HepG2 (cell line): ENCODE measurements around the gene SCARF1. TPM values are rescaled to one million over a fixed set of nuclear protein-coding genes. Genes with fewer than 3 reads are reported as not detected.
A peak's percentile ranks its signal among the peaks of the same experiment; 100 is the strongest.

Experiments used
- ATF1 ChIP-seq: IDR thresholded peaks from 2 replicates; pipeline ENCODE4 v1.6.1; 2016; ENCODE audit warnings: mild to moderate bottlenecking, control low read depth
- ETS1 ChIP-seq: sonication (generic); formaldehyde crosslinking; IDR thresholded peaks from 2 replicates; pipeline ENCODE4 v1.4.0; 2020; ENCODE audit warnings: missing genetic modification reagents
- HNRNPLL ChIP-seq: fragments of 200-400 bp; formaldehyde crosslinking; IDR thresholded peaks from 2 replicates; pipeline ENCODE4 v1.6.1; 2017; ENCODE audit warnings: mild to moderate bottlenecking, low read depth, low read length; ENCODE audit not compliant: poor library complexity, severe bottlenecking
- MAF1 ChIP-seq: sonication (generic); formaldehyde crosslinking; IDR thresholded peaks from 2 replicates; pipeline ENCODE4 v1.5.0; 2020; ENCODE audit warnings: missing genetic modification reagents, borderline replicate concordance
- PLSCR1 ChIP-seq: sonication (generic); formaldehyde crosslinking; IDR thresholded peaks from 2 replicates; pipeline ENCODE4 v1.5.0; 2020; ENCODE audit warnings: missing genetic modification reagents, mild to moderate bottlenecking, borderline replicate concordance
- REXO4 ChIP-seq: sonication (generic); formaldehyde crosslinking; IDR thresholded peaks from 2 replicates; pipeline ENCODE4 v1.8.0; 2022; ENCODE audit warnings: missing genetic modification reagents, mild to moderate bottlenecking, borderline replicate concordance
- SAP130 ChIP-seq: IDR thresholded peaks from 2 replicates; pipeline ENCODE4 v1.6.1; 2016; ENCODE audit warnings: low read depth
- STAT6 ChIP-seq: sonication (generic); formaldehyde crosslinking; IDR thresholded peaks from 2 replicates; pipeline ENCODE4 v1.4.0; 2020; ENCODE audit warnings: missing genetic modification reagents, mild to moderate bottlenecking, borderline replicate concordance
- YEATS4 ChIP-seq: sonication (generic); formaldehyde crosslinking; IDR thresholded peaks from 2 replicates; pipeline ENCODE4 v1.4.0; 2020; ENCODE audit warnings: missing genetic modification reagents, borderline replicate concordance
- ZBTB7A ChIP-seq: sonication (generic); formaldehyde crosslinking; IDR thresholded peaks from 2 replicates; pipeline ENCODE4 v1.8.0; 2022; ENCODE audit warnings: mild to moderate bottlenecking, missing genetic modification reagents
- ZNF260 ChIP-seq: sonication (generic); formaldehyde crosslinking; IDR thresholded peaks from 2 replicates; pipeline ENCODE4 v1.4.0; 2020; ENCODE audit warnings: missing genetic modification reagents, low read depth, mild to moderate bottlenecking, borderline replicate concordance
- ZNF263 ChIP-seq: sonication (generic); formaldehyde crosslinking; IDR thresholded peaks from 2 replicates; pipeline ENCODE4 v1.4.0; 2020; ENCODE audit warnings: missing genetic modification reagents
- ZNF281 ChIP-seq: sonication (generic); formaldehyde crosslinking; IDR thresholded peaks from 2 replicates; pipeline ENCODE4 v1.4.0; 2020; ENCODE audit warnings: missing genetic modification reagents, borderline replicate concordance
- ZNF296 ChIP-seq: sonication (generic); formaldehyde crosslinking; conservative IDR thresholded peaks from 2 replicates; pipeline ENCODE4 v1.5.0; 2020; ENCODE audit warnings: mild to moderate bottlenecking, missing genetic modification reagents
- ZNF350 ChIP-seq: sonication (generic); formaldehyde crosslinking; IDR thresholded peaks from 2 replicates; pipeline ENCODE4 v1.4.0; 2020; ENCODE audit warnings: mild to moderate bottlenecking, low read depth, missing genetic modification reagents, borderline replicate concordance
- ZNF431 ChIP-seq: sonication (generic); formaldehyde crosslinking; IDR thresholded peaks from 2 replicates; pipeline ENCODE4 v1.9.0; 2022; ENCODE audit warnings: missing genetic modification reagents, low read depth, mild to moderate bottlenecking, borderline replicate concordance
- ZNF432 ChIP-seq: sonication (generic); formaldehyde crosslinking; IDR thresholded peaks from 2 replicates; pipeline ENCODE4 v1.5.0; 2020; ENCODE audit warnings: missing genetic modification reagents, mild to moderate bottlenecking, borderline replicate concordance
- ZNF589 ChIP-seq: sonication (generic); formaldehyde crosslinking; conservative IDR thresholded peaks from 2 replicates; pipeline ENCODE4 v1.8.0; 2022; ENCODE audit warnings: mild to moderate bottlenecking, moderate library complexity, missing genetic modification reagents
- ZNF776 ChIP-seq: sonication (generic); formaldehyde crosslinking; IDR thresholded peaks from 2 replicates; pipeline ENCODE4 v1.4.0; 2020; ENCODE audit warnings: mild to moderate bottlenecking, missing genetic modification reagents
- ZSCAN12 ChIP-seq: sonication (generic); formaldehyde crosslinking; IDR thresholded peaks from 2 replicates; pipeline ENCODE4 v1.9.0; 2021; ENCODE audit warnings: mild to moderate bottlenecking, missing genetic modification reagents
- ZSCAN20 ChIP-seq: sonication (generic); formaldehyde crosslinking; IDR thresholded peaks from 2 replicates; pipeline ENCODE4 v1.4.0; 2020; ENCODE audit warnings: missing genetic modification reagents, mild to moderate bottlenecking, borderline replicate concordance
- ZSCAN29 ChIP-seq: sonication (generic); formaldehyde crosslinking; conservative IDR thresholded peaks from 2 replicates; pipeline ENCODE4 v1.4.0; 2020; ENCODE audit warnings: mild to moderate bottlenecking, missing genetic modification reagents
- ZSCAN9 ChIP-seq: IDR thresholded peaks from 2 replicates; pipeline ENCODE4 v1.6.1; 2016; ENCODE audit warnings: borderline replicate concordance
- polyA plus RNA-seq, 8 experiments: library from polyadenylated mRNA; depleted of rRNA in 3 of 8; stranded (reverse) in 7 of 8; unstranded in 1 of 8; fragments of >200 nt; fragmentation: Illumina TruSeq in 4 of 8; extraction: Trizol in 4 of 8; gene quantifications; 2 replicates each; pipeline versions ENCODE4 v1.2.1 to v1.2.3, GENCODE V29; 2011 to 2016; ENCODE audit warnings: low read depth in 4 of 8, missing spikeins in 1 of 8, mixed read lengths in 1 of 8; ENCODE audit not compliant: insufficient read depth in 1 of 8
- total RNA-seq, 5 experiments: library from RNA; depleted of rRNA; stranded (reverse); fragments of >200 nt; fragmentation: Illumina TruSeq; extraction: Trizol; gene quantifications; 2 replicates each; pipeline ENCODE4 v1.2.3, GENCODE V29; 2016; ENCODE audit warnings: low read depth in 1 of 5

SCARF1 gene
- total and polyA plus RNA-seq, 2 of the 13 experiments (the other 11 are each of a cell fraction or from before 2014, with no cell fraction given), result 0.24 to 0.71 TPM

- TF ChIP-seq PLSCR1, result no peak
- TF ChIP-seq ZSCAN29 (CRISPR knock-in tag), result no peak
- no peak for TF ChIP-seq REXO4
- TF ChIP-seq ZNF431 (CRISPR knock-in tag), result peak; percentile 69; the same call in 1 of the 2 replicates
- TF ChIP-seq ZNF350 (CRISPR knock-in tag), result no peak
- no peak for TF ChIP-seq STAT6 (CRISPR knock-in tag)
- TF ChIP-seq ZNF296 (CRISPR knock-in tag), result no peak
- TF ChIP-seq MAF1 (CRISPR knock-in tag), result no peak
- TF ChIP-seq SAP130 (CRISPR knock-in tag), result peak; percentile 44; the same call in 1 of the 2 replicates
- TF ChIP-seq ZSCAN20 (CRISPR knock-in tag), result no peak
- TF ChIP-seq HNRNPLL, result no peak
- no peak for TF ChIP-seq ZSCAN9 (CRISPR knock-in tag)
- no peak for TF ChIP-seq ZNF776 (CRISPR knock-in tag)
- TF ChIP-seq ZNF263 (CRISPR knock-in tag), result peak; percentile 82
- 0 out of 2 replicates have a peak, but pooled peaks have one; percentile 22 for TF ChIP-seq YEATS4 (CRISPR knock-in tag)
- TF ChIP-seq ZNF281 (CRISPR knock-in tag), result no peak
- peak; percentile 47; the same call in 1 of the 2 replicates for TF ChIP-seq ZBTB7A (CRISPR knock-in tag)
- no peak for TF ChIP-seq ETS1 (CRISPR knock-in tag)
- no peak for TF ChIP-seq ZNF260 (CRISPR knock-in tag)
- TF ChIP-seq ATF1, result no peak
- no peak for TF ChIP-seq ZNF432
- no peak for TF ChIP-seq ZSCAN12
- TF ChIP-seq ZNF589 (CRISPR knock-in tag), result no peak
These were observed 39.1 kb downstream of the SCARF1 start (continued) for GRCh38 chr17:1606352-1606985.
